BLaER1 (cell line): ENCODE measurements around the gene CTNNA2.
"Not testable (repeated sequence)": the region's sequence is repeated elsewhere in the genome, so short reads cannot be mapped to it uniquely, and the experiment has no call there.

ENCODE experiments used
- H3K27ac ChIP-seq: shearing (Covaris generic); formaldehyde crosslinking; 2 replicates; pipeline ENCODE4 v1.8.1; 2022
- H3K27me3 ChIP-seq: shearing (Covaris generic); formaldehyde crosslinking; 2 replicates; pipeline ENCODE4 v1.8.1; 2022
- H3K36me3 ChIP-seq: shearing (Covaris generic); formaldehyde crosslinking; 2 replicates; pipeline ENCODE4 v1.8.1; 2022
- H3K4me1 ChIP-seq: shearing (Covaris generic); formaldehyde crosslinking; 2 replicates; pipeline ENCODE4 v1.8.1; 2022
- H3K4me2 ChIP-seq: shearing (Covaris generic); formaldehyde crosslinking; 2 replicates; pipeline ENCODE4 v1.8.1; 2022
- H3K4me3 ChIP-seq: shearing (Covaris generic); formaldehyde crosslinking; 2 replicates; pipeline ENCODE4 v1.8.1; 2022
- H3K9ac ChIP-seq: shearing (Covaris generic); formaldehyde crosslinking; 2 replicates; pipeline ENCODE4 v1.8.1; 2022
- H3K9me3 ChIP-seq: shearing (Covaris generic); formaldehyde crosslinking; 2 replicates; pipeline ENCODE4 v1.8.1; 2022
- H4K20me1 ChIP-seq: shearing (Covaris generic); formaldehyde crosslinking; 2 replicates; pipeline ENCODE4 v1.8.1; 2022
- Cebpa-rat ChIP-seq: shearing (Covaris generic); IDR thresholded peaks from 2 replicates; pipeline ENCODE4 v1.8.1; 2022

CTNNA2 gene

DNA sequence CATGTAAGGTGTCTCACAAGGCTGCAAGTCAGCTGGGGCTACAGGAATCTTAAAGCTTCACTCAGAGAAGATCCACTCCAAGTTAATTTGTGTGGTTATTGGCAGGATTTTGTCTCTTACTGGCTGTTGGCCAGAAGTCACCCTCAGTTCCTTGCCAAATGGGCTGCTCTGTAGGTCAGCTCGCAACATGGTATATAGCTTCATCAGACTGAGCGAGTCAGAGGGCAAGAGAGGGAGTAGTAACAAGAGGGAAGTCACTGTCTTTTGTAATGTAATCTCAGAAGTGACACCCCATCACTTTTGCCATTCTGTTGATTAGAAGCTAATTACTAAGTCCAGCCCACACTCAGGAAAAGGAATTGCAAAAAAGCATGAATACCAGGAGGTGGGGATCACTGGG is 672.2 kb downstream of the CTNNA2 start:
- H3K27ac ChIP-seq, result no peak overlapping the region
- no peaks in the 10 kb centered on the region for H4K20me1 ChIP-seq
- no peak overlapping the region for H3K4me2 ChIP-seq
- no peaks in the 10 kb centered on the region for H3K27me3 ChIP-seq
- H3K9ac ChIP-seq, result no peak overlapping the region
- peaks cover 13% of the 10 kb centered on the region for H3K9me3 ChIP-seq
- H3K36me3 ChIP-seq, result no peaks in the 10 kb centered on the region
- no peak for TF ChIP-seq Cebpa-rat
- H3K4me1 ChIP-seq, result no peaks in the 10 kb centered on the region
- H3K4me3 ChIP-seq, result no peak overlapping the region

DNA sequence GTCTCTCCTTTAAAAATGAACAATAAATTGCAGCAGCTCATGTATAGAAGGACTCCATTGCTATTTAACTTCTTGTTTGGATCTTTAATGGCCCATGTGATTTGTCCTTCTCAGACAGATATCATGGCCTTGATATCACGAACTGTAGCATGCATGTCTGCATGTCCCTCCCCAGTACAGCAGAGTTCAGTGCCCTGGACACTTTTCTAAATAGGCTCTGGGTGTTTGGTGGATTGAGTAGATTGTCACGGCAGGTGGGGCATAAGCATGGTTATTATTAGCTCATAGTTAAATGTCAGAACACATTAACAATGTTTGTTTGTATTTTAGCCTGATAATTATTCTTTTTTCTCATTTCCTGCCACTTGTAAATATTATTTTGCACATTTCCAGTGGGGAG is 673.4 kb downstream of the CTNNA2 start:
- no peaks in the 10 kb centered on the region for H3K27me3 ChIP-seq
- no peak overlapping the region for H3K9ac ChIP-seq
- TF ChIP-seq Cebpa-rat, result no peak
- H3K27ac ChIP-seq, result no peak overlapping the region
- H3K4me1 ChIP-seq, result no peaks in the 10 kb centered on the region
- H3K9me3 ChIP-seq, result peaks cover 2% of the 10 kb centered on the region; the same call in 1 of the 2 replicates
- no peak overlapping the region for H3K4me2 ChIP-seq
- H3K4me3 ChIP-seq, result no peak overlapping the region
- H3K36me3 ChIP-seq, result no peaks in the 10 kb centered on the region
- H4K20me1 ChIP-seq, result no peaks in the 10 kb centered on the region

DNA sequence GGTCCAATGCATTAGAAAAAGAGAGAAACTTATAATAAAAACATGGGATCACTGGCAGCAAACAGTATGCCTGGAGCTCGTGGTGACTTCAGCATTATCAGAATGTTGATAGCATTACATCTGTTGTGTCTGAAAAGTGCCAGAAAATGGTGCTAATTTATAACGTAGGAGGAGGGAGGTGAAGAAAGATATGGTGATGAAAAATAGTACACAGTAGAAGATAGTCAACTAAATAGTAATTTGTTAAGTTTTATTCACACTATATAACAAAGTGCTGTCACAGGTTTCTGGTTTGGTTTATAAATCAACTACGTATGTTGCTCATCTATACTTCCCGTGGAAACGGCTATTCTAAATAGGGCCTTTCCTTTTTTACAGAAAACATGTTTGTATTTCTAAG is 674.3 kb downstream of the CTNNA2 start:
- Histone ChIP-seq H4K20me1 (no peaks in the 10 kb centered on the region), H3K27me3 (no peaks in the 10 kb centered on the region), H3K4me1 (no peaks in the 10 kb centered on the region), H3K9ac (no peak overlapping the region), H3K27ac (no peak overlapping the region), H3K4me2 (no peak overlapping the region), H3K36me3 (no peaks in the 10 kb centered on the region), H3K4me3 (no peak overlapping the region), H3K9me3 (no peaks in the 10 kb centered on the region)
- TF ChIP-seq Cebpa-rat, result no peak

DNA sequence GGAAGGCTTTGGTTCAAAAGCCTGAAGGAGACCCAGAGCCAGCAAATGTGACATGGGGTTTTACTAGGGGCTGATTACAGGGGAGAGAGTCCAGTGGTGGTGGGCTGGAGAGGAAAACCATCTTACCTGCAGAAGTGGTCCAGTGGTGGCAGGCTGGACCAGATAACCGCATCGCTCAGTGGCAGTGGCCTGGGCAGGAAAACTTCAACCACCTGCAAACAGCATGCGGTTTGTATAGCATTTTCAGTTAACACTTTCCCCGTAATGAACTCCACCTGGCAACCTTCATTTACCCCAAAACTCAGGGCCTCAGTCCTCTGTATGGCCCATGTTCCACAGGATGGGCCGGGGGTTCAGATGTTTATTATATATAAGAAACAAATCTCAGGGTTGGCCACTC is 677.3 kb downstream of the CTNNA2 start:
- no peak overlapping the region for H3K4me2 ChIP-seq
- no peak overlapping the region for H3K9ac ChIP-seq
- no peaks in the 10 kb centered on the region for H3K27me3 ChIP-seq
- H3K4me1 ChIP-seq, result no peaks in the 10 kb centered on the region
- no peak overlapping the region for H3K4me3 ChIP-seq
- no peak for TF ChIP-seq Cebpa-rat
- H3K36me3 ChIP-seq, result no peaks in the 10 kb centered on the region
- no peak overlapping the region for H3K27ac ChIP-seq
- H4K20me1 ChIP-seq, result no peaks in the 10 kb centered on the region
- H3K9me3 ChIP-seq, result no peaks in the 10 kb centered on the region

DNA sequence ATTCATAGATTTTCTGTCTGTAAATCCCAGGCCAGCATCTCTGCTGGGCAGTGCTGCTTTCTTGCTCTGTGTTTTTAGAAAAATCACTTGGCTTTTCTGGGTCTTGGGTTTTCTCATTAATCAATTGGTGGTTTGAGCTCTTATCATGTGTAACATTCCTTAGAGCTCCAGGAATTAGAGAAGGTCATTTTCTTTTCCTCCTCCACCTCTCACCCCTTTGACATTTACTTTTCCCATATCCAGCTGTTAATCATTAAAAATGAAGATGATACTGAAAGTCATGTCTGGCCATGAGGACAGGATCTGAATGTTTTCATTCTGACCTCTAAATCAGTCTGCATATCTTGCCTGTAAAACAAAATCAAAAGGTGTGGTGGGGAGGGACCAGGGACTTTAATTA is 680.7 kb downstream of the CTNNA2 start:
- no peak for TF ChIP-seq Cebpa-rat

DNA sequence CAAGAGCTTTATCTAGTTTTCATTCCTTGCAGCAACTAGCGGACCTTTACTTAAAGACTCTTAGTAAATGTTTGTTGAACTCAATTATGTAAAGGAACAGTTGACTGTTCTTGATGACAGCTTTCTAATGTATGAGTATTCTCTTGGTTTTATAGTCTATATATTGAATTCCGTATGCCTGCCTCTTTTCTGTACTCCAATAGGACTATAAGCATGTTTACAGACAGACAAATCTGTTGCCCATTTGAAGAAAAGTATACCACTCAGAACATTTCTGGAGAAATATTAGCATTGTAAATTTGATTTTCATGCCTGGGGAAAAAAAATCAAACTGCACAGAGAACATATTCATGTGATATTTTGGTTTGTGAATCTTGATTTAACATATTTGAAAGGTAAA is 682.2 kb downstream of the CTNNA2 start:
- no peak overlapping the region for H3K4me2 ChIP-seq
- no peak for TF ChIP-seq Cebpa-rat
- H3K9me3 ChIP-seq, result no peaks in the 10 kb centered on the region
- H3K4me3 ChIP-seq, result no peak overlapping the region
- H4K20me1 ChIP-seq, result no peaks in the 10 kb centered on the region
- H3K4me1 ChIP-seq, result no peaks in the 10 kb centered on the region
- no peak overlapping the region for H3K27ac ChIP-seq
- no peak overlapping the region for H3K9ac ChIP-seq
- H3K27me3 ChIP-seq, result no peaks in the 10 kb centered on the region
- no peaks in the 10 kb centered on the region for H3K36me3 ChIP-seq

More for the DNA sequence above, 680.7 kb downstream of the CTNNA2 start:
- Histone ChIP-seq H3K4me2 (no peak overlapping the region), H3K27me3 (no peaks in the 10 kb centered on the region), H3K4me1 (no peaks in the 10 kb centered on the region), H3K9me3 (no peaks in the 10 kb centered on the region), H4K20me1 (no peaks in the 10 kb centered on the region), H3K9ac (no peak overlapping the region), H3K36me3 (no peaks in the 10 kb centered on the region), H3K4me3 (no peak overlapping the region), H3K27ac (no peak overlapping the region)

DNA sequence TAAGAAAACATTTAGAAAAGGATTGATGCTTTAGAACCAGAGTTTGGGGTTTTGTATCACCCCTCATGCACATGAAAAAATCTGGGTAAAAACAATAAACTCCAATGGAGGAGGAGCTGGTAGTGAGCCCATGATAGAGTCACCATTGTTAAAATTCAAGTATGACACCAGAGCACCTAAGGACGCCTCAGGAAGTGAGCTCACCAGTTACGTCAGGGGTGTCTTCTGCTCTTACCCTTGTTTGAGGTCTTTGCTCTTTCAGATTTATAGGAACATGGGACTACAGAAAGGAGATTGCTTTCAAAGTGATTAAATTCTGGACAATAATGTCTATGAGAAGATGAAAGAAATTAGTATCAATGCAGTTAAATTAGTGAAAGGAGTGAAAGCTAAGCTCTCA is 685.2 kb downstream of the CTNNA2 start:
- Histone ChIP-seq H3K9ac (no peak overlapping the region), H4K20me1 (no peaks in the 10 kb centered on the region), H3K27me3 (no peaks in the 10 kb centered on the region), H3K4me2 (no peak overlapping the region), H3K27ac (no peak overlapping the region), H3K4me3 (no peak overlapping the region), H3K36me3 (no peaks in the 10 kb centered on the region), H3K9me3 (peaks cover 5% of the 10 kb centered on the region), H3K4me1 (no peaks in the 10 kb centered on the region)
- no peak for TF ChIP-seq Cebpa-rat

DNA sequence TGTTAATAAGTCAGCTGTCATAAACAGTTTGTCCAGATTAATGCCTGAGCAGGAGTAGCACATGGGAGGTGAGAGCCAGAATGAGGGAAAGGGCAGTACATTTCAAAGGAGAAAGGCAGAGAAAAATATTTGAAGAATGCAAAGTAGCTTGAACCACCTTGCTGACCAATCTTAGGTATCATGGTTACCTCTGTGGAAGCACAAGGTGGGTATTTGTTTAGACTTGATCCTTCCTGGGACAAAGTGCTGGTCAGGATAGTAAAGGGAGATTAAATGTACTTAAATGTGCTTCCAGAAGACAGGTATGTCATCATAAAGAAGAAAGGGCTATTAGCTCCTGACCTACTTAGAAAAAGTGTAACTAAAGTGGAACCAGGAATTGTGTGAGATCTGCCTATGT is 686.7 kb downstream of the CTNNA2 start:
- H3K27me3 ChIP-seq, result no peaks in the 10 kb centered on the region
- no peak overlapping the region for H3K4me2 ChIP-seq
- H3K9me3 ChIP-seq, result peaks cover 20% of the 10 kb centered on the region
- H3K4me1 ChIP-seq, result no peaks in the 10 kb centered on the region
- no peaks in the 10 kb centered on the region for H4K20me1 ChIP-seq
- no peak for TF ChIP-seq Cebpa-rat
- H3K27ac ChIP-seq, result no peak overlapping the region
- no peak overlapping the region for H3K4me3 ChIP-seq
- H3K36me3 ChIP-seq, result no peaks in the 10 kb centered on the region
- no peak overlapping the region for H3K9ac ChIP-seq

DNA sequence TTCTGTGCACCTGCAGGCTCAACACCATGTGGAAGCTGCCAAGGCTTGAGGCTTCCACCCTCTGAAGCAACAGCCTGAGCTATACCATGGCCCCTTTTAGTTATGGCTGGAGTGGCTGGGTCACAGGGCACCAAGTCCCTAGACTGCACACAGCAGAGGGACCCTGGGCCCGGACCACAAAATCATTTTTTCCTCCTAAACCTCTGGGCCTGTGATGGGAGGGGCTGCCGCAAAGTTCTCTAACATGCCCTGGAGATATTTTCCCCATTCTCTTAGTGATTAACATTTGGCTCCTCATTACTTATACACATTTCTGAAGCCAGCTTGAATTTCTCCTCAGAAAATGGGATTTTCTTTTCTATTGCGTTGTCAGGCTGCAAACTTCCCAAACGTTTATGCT is 691.1 kb downstream of the CTNNA2 start:
- H3K4me2 ChIP-seq, H3K27ac ChIP-seq, H3K4me1 ChIP-seq, H3K9ac ChIP-seq, H3K27me3 ChIP-seq, H4K20me1 ChIP-seq, H3K4me3 ChIP-seq, H3K36me3 ChIP-seq: not testable (repeated sequence)
- H3K9me3 ChIP-seq, result peaks cover 28% of the 10 kb centered on the region

DNA sequence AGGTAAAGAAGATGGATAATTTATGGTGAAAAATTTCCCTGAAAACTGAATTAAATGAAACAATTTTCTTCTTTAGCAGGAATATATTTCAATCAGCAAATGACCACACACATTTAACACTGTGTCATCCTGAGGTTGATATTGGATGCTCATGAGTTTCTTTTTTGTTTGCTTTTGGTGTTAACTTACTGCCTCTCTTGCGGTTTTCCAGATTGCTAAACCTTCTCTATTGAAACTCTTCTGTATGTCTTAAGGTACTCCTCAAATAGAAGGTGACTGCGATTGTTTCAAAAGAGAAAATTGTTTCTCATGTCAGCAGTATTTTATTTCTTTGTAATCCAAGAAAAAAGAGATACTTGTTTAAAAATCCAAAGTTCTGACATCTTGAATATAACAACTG is 692.6 kb downstream of the CTNNA2 start:
- Histone ChIP-seq H3K4me2 (no peak overlapping the region), H4K20me1 (no peaks in the 10 kb centered on the region), H3K27me3 (no peaks in the 10 kb centered on the region), H3K27ac (no peak overlapping the region), H3K4me3 (no peak overlapping the region), H3K36me3 (no peaks in the 10 kb centered on the region), H3K4me1 (no peaks in the 10 kb centered on the region), H3K9ac (no peak overlapping the region), H3K9me3 (peaks cover 28% of the 10 kb centered on the region)
- no peak for TF ChIP-seq Cebpa-rat

DNA sequence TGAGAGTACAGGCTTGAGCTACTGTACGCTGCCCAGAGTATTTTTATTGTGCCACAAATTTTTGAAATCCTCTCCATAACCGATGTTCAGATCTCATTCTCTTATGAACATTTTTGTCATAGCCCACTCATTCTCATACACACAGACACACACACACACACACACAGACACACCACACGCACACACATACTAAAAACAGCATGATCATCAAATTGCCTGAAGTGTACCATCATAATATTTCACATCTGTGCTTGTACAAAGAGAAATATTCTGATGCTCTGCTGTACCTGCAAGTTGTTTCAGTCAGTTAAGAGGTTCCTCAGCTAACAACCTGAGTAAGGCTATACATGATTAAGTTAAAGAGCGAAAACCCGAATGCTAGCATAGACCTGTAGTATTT is 696.6 kb downstream of the CTNNA2 start:
- H3K4me1 ChIP-seq, result no peaks in the 10 kb centered on the region
- no peaks in the 10 kb centered on the region for H3K36me3 ChIP-seq
- no peaks in the 10 kb centered on the region for H4K20me1 ChIP-seq
- TF ChIP-seq Cebpa-rat, result no peak
- H3K27ac ChIP-seq, result no peak overlapping the region
- H3K4me2 ChIP-seq, result no peak overlapping the region
- H3K27me3 ChIP-seq, result no peaks in the 10 kb centered on the region
- H3K9me3 ChIP-seq, result peaks cover 11% of the 10 kb centered on the region
- no peak overlapping the region for H3K4me3 ChIP-seq
- H3K9ac ChIP-seq, result no peak overlapping the region
